Esophagus muscularis mucosa (tissue), 3 donors: ENCODE data around the gene CTSS.

ENCODE experiments used
- EP300 ChIP-seq: sonication (generic); formaldehyde crosslinking; IDR thresholded peaks from one replicate; pipeline ENCODE4 v1.6.1; 2017; ENCODE audit warnings: antibody characterized with exemption
- TF ChIP-seq, protein P1 (sequence below), 3 experiments: fragments of 200-600 bp in 2 of 3; fragments of 450-650 bp in 1 of 3; sonication (generic) in 2 of 3; IDR thresholded peaks; one replicate each; pipeline ENCODE4 v1.5.1; 2017 to 2019; ENCODE audit warnings: antibody characterized with exemption in 3 of 3, mild to moderate bottlenecking in 2 of 3, moderate library complexity in 1 of 3

- TF ChIP-seq, protein P1, sequence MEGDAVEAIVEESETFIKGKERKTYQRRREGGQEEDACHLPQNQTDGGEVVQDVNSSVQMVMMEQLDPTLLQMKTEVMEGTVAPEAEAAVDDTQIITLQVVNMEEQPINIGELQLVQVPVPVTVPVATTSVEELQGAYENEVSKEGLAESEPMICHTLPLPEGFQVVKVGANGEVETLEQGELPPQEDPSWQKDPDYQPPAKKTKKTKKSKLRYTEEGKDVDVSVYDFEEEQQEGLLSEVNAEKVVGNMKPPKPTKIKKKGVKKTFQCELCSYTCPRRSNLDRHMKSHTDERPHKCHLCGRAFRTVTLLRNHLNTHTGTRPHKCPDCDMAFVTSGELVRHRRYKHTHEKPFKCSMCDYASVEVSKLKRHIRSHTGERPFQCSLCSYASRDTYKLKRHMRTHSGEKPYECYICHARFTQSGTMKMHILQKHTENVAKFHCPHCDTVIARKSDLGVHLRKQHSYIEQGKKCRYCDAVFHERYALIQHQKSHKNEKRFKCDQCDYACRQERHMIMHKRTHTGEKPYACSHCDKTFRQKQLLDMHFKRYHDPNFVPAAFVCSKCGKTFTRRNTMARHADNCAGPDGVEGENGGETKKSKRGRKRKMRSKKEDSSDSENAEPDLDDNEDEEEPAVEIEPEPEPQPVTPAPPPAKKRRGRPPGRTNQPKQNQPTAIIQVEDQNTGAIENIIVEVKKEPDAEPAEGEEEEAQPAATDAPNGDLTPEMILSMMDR (IDR thresholded peaks at IDR 0.05), result no peak
- TF ChIP-seq EP300, result no peak
Observed at GRCh38 chr1:150703427-150703826, 62.2 kb downstream of the CTSS start.
